SK-N-SH (cell line): ENCODE data around the gene PSMD8. TPM values are rescaled to one million over a fixed set of nuclear protein-coding genes. Genes with fewer than 3 reads are reported as not detected.

Experiments used
- CTCF ChIA-PET: fragments of 300-600, 350-600 bp; formaldehyde crosslinking; extraction: SDS; loops from one replicate; lab custom pipeline; 2021; lab: Yijun Ruan, JAX
- POLR2A ChIA-PET: fragments of 350-600 bp; sonication (Branson Sonifier 250); formaldehyde crosslinking; extraction: SDS; loops from one replicate; lab custom pipeline; 2020; ENCODE audit warnings: antibody characterized with exemption, inconsistent platforms; lab: Yijun Ruan, JAX
- DNase-seq: peaks from one replicate; pipeline ENCODE4 v3.0.0; 2012
- H2AFZ ChIP-seq: fragments of 200-600 bp; sonication (generic); 2 replicates; pipeline ENCODE4 v1.8.1; 2016; ENCODE audit warnings: antibody characterized with exemption, mild to moderate bottlenecking, low read depth
- H3F3A ChIP-seq: fragments of 200-600 bp; sonication (generic); replicated peaks from 2 replicates; pipeline ENCODE3; 2016; ENCODE audit warnings: antibody characterized with exemption, mild to moderate bottlenecking; ENCODE audit not compliant: insufficient read depth
- H3K27ac ChIP-seq, 2 experiments: fragments of 200-500 bp in 1 of 2; fragments of 200-600 bp in 1 of 2; sonication (Bioruptor generic) in 1 of 2; sonication (generic), shearing (Covaris generic) in 1 of 2; 2 replicates each; pipeline versions ENCODE4 v1.5.1 to v1.6.1; 2014 to 2016; ENCODE audit warnings: low read depth in 2 of 2, inconsistent platforms in 1 of 2, low read length in 1 of 2, mild to moderate bottlenecking in 1 of 2, mixed read lengths in 1 of 2
- H3K27me3 ChIP-seq: fragments of 200-600 bp; sonication (generic), shearing (Covaris generic); 2 replicates; pipeline ENCODE4 v1.6.1; 2016; ENCODE audit warnings: mixed run types; ENCODE audit not compliant: insufficient read depth
- H3K36me3 ChIP-seq, 2 experiments: fragments of 200-500 bp in 1 of 2; fragments of 200-600 bp in 1 of 2; sonication (Bioruptor generic) in 1 of 2; sonication (generic) in 1 of 2; replicated peaks in 1 of 2; 2 replicates each; pipeline versions ENCODE3 to v1.5.1; 2014 to 2016; ENCODE audit warnings: low read length in 1 of 2, mild to moderate bottlenecking in 1 of 2; ENCODE audit not compliant: insufficient read depth in 2 of 2, control insufficient read depth in 1 of 2
- H3K4me1 ChIP-seq, 2 experiments: fragments of 200-500 bp in 1 of 2; fragments of 200-600 bp in 1 of 2; sonication (Bioruptor generic) in 1 of 2; sonication (generic), shearing (Covaris generic) in 1 of 2; 2 replicates each; pipeline versions ENCODE4 v1.5.1 to v1.6.1; 2014 to 2016; ENCODE audit warnings: low read depth in 1 of 2, low read length in 1 of 2, mixed run types in 1 of 2; ENCODE audit not compliant: insufficient read depth in 2 of 2, control insufficient read depth in 1 of 2
- H3K4me2 ChIP-seq: fragments of 200-600 bp; sonication (generic), shearing (Covaris generic); 2 replicates; pipeline ENCODE4 v1.6.1; 2017; ENCODE audit warnings: mixed run types
- H3K4me3 ChIP-seq, 2 experiments: fragments of 200-500 bp in 1 of 2; fragments of 200-600 bp in 1 of 2; sonication (Bioruptor generic) in 1 of 2; sonication (generic), shearing (Covaris generic) in 1 of 2; 2 replicates each; pipeline versions ENCODE4 v1.5.1 to v1.8.1; 2014 to 2016; ENCODE audit warnings: low read depth in 2 of 2, inconsistent platforms in 1 of 2, low read length in 1 of 2, mild to moderate bottlenecking in 1 of 2, mixed read lengths in 1 of 2, moderate library complexity in 1 of 2
- H3K79me2 ChIP-seq: fragments of 200-600 bp; sonication (generic); 2 replicates; pipeline ENCODE4 v1.8.1; 2017; ENCODE audit warnings: mild to moderate bottlenecking; ENCODE audit not compliant: insufficient read depth
- H3K9ac ChIP-seq: fragments of 200-600 bp; sonication (generic); 2 replicates; pipeline ENCODE4 v1.6.1; 2017; ENCODE audit warnings: mixed run types
- H3K9me2 ChIP-seq: fragments of 200-600 bp; sonication (generic); 2 replicates; pipeline ENCODE4 v1.6.1; 2017; ENCODE audit warnings: mixed run types
- H3K9me3 ChIP-seq: fragments of 200-600 bp; sonication (generic); 2 replicates; pipeline ENCODE4 v1.6.1; 2017; ENCODE audit warnings: mixed run types, mild to moderate bottlenecking, moderate library complexity
- H4K20me1 ChIP-seq: fragments of 200-600 bp; sonication (generic); 2 replicates; pipeline ENCODE4 v1.6.1; 2017; ENCODE audit warnings: mild to moderate bottlenecking, mixed run types; ENCODE audit not compliant: insufficient read depth
- CHD2 ChIP-seq: fragments of 150-350 bp; IDR thresholded peaks from 2 replicates; pipeline ENCODE4 v1.6.1; 2018; ENCODE audit warnings: low read length; ENCODE audit not compliant: partially characterized antibody
- ELF1 ChIP-seq: IDR thresholded peaks from 2 replicates; pipeline ENCODE4 v1.4.0; 2012
- FOSL2 ChIP-seq: IDR thresholded peaks from 2 replicates; pipeline ENCODE4 v1.4.0; 2012; ENCODE audit warnings: low read depth, mild to moderate bottlenecking, moderate library complexity, borderline replicate concordance
- FOXJ3 ChIP-seq: sonication (generic); formaldehyde crosslinking; IDR thresholded peaks from 2 replicates; pipeline ENCODE4 v1.5.1; 2020; ENCODE audit warnings: mild to moderate bottlenecking, missing genetic modification reagents
- GABPA ChIP-seq: IDR thresholded peaks from 2 replicates; pipeline ENCODE4 v1.4.0; 2012; ENCODE audit warnings: low read depth, mild to moderate bottlenecking
- JUND ChIP-seq: IDR thresholded peaks from 2 replicates; pipeline ENCODE4 v1.4.0; 2012
- MEF2A ChIP-seq: IDR thresholded peaks from 2 replicates; pipeline ENCODE4 v1.4.0; 2012; ENCODE audit warnings: low read depth, borderline replicate concordance
- MXI1 ChIP-seq: IDR thresholded peaks from 2 replicates; pipeline ENCODE4 v1.6.1; 2012; ENCODE audit warnings: mild to moderate bottlenecking, low read depth, low read length, improper control_type of control experiment
- NFIC ChIP-seq: IDR thresholded peaks from 2 replicates; pipeline ENCODE4 v1.4.0; 2012; ENCODE audit warnings: borderline replicate concordance
- RCOR1 ChIP-seq: fragments of 150-350 bp; IDR thresholded peaks from 2 replicates; pipeline ENCODE4 v1.6.1; 2017; ENCODE audit warnings: antibody characterized with exemption, low read length
- RXRA ChIP-seq: IDR thresholded peaks from 2 replicates; pipeline ENCODE4 v1.4.0; 2012; ENCODE audit warnings: low read depth, mild to moderate bottlenecking, borderline replicate concordance
- SIN3A ChIP-seq: IDR thresholded peaks from 2 replicates; pipeline ENCODE4 v1.6.1; 2012; ENCODE audit warnings: low read depth, mild to moderate bottlenecking, low read length, moderate library complexity, borderline replicate concordance
- SMC3 ChIP-seq: IDR thresholded peaks from 2 replicates; pipeline ENCODE4 v1.6.1; 2012; ENCODE audit warnings: low read depth, low read length, improper control_type of control experiment
- TCF12 ChIP-seq: IDR thresholded peaks from 2 replicates; pipeline ENCODE4 v1.4.0; 2012
- YY1 ChIP-seq: IDR thresholded peaks from 2 replicates; pipeline ENCODE4 v1.4.0; 2012; ENCODE audit warnings: low read depth, mild to moderate bottlenecking
- WGBS: methylation state at CpG from one replicate; pipeline ENCODE4 v1.1.6; 2017; ENCODE audit warnings: low lambda C conversion rate; 5-methylcytosine and 5-hydroxymethylcytosine counted together
- polyA plus RNA-seq, 3 experiments: library from polyadenylated mRNA; depleted of rRNA; stranded (reverse); fragments of >200 nt; gene quantifications; 2 replicates each; pipeline ENCODE4 v1.2.3, GENCODE V29; 2012
- TF ChIP-seq, protein P1 (sequence below): fragments of 200-600 bp; sonication (generic); IDR thresholded peaks from 2 replicates; pipeline ENCODE4 v1.6.1; 2017; ENCODE audit warnings: antibody characterized with exemption, mild to moderate bottlenecking, moderate library complexity
- TF ChIP-seq, protein P2 (sequence below): IDR thresholded peaks from 2 replicates; pipeline ENCODE4 v1.6.1; 2012; ENCODE audit warnings: mild to moderate bottlenecking, low read depth, low read length, moderate library complexity
- TF ChIP-seq, protein P3 (sequence below): fragments of 150-350 bp; IDR thresholded peaks from 2 replicates; pipeline ENCODE4 v1.6.1; 2016; ENCODE audit warnings: mild to moderate bottlenecking, low read depth, low read length

The PSMD8 gene
- polyA plus RNA-seq, 1 of the 3 experiments (the other 2 are of a cell fraction): 400 TPM

DNA sequence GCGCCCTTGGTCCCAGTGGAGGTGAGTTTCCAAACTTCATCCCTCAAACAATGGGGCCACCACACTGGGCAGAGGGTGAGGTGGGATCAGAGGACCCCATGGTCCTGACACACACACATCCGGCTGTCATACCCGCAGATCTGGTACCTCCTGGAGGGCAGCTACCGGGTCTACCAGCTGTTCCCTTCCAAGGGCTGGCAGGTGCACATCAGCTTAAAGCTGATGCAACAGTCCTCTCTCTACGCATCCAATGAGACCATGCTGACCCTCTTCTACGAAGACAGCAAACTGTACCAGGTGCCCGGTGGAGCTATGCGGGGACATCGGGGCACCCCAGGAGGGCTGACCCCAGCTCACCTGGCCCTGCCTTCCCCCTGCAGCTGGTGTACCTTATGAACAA is 14.0 kb upstream of the PSMD8 start:
- POLR2A ChIA-PET: interaction anchor here (2.1 kb wide), 1 partner anchor 28 kb away, joined by 7 read pairs; the partner anchor contains the start of genes GGN and SPRED3
- peaks cover 6% of the 10 kb centered on the region for H3F3A ChIP-seq
- WGBS: 34% methylated on average over 7 of the region's 9 CpGs
- CTCF ChIA-PET: interaction anchor here (0.9 to 1.1 kb wide), 2 partner anchors 126 to 458 kb away, joined by 3 to 4 read pairs; no protein-coding TSS in a partner anchor
- no peak overlapping the region for H3K9ac ChIP-seq
- H3K27me3 ChIP-seq: peaks cover 41% of the 10 kb centered on the region
- H2AFZ ChIP-seq: no peak overlapping the region
- H3K9me3 ChIP-seq: no peaks in the 10 kb centered on the region
- peaks cover 0 to 10% of the 10 kb centered on the region in 2 experiments; a peak in 1 of 4 replicates for H3K4me1 ChIP-seq
- H4K20me1 ChIP-seq: no peaks in the 10 kb centered on the region
- H3K79me2 ChIP-seq: no peaks in the 10 kb centered on the region
- no peak overlapping the region for H3K4me2 ChIP-seq
- no peak overlapping the region for H3K4me3 ChIP-seq
- no peaks in the 10 kb centered on the region for H3K36me3 ChIP-seq
- H3K9me2 ChIP-seq: no peaks in the 10 kb centered on the region
- no peak overlapping the region for H3K27ac ChIP-seq
- TF ChIP-seq CHD2: no peak
- TF ChIP-seq, protein P1, sequence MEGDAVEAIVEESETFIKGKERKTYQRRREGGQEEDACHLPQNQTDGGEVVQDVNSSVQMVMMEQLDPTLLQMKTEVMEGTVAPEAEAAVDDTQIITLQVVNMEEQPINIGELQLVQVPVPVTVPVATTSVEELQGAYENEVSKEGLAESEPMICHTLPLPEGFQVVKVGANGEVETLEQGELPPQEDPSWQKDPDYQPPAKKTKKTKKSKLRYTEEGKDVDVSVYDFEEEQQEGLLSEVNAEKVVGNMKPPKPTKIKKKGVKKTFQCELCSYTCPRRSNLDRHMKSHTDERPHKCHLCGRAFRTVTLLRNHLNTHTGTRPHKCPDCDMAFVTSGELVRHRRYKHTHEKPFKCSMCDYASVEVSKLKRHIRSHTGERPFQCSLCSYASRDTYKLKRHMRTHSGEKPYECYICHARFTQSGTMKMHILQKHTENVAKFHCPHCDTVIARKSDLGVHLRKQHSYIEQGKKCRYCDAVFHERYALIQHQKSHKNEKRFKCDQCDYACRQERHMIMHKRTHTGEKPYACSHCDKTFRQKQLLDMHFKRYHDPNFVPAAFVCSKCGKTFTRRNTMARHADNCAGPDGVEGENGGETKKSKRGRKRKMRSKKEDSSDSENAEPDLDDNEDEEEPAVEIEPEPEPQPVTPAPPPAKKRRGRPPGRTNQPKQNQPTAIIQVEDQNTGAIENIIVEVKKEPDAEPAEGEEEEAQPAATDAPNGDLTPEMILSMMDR: no peak
- TF ChIP-seq RXRA: no peak
- no peak for TF ChIP-seq SMC3
- no peak for TF ChIP-seq SIN3A
- TF ChIP-seq MXI1: no peak
- no peak for TF ChIP-seq FOXJ3 (CRISPR knock-in tag)
- no peak for TF ChIP-seq TCF12
- no peak for TF ChIP-seq MEF2A
- no peak for TF ChIP-seq YY1
- no peak for TF ChIP-seq RCOR1
- no peak for TF ChIP-seq FOSL2
- TF ChIP-seq GABPA: no peak
- TF ChIP-seq, protein P2, sequence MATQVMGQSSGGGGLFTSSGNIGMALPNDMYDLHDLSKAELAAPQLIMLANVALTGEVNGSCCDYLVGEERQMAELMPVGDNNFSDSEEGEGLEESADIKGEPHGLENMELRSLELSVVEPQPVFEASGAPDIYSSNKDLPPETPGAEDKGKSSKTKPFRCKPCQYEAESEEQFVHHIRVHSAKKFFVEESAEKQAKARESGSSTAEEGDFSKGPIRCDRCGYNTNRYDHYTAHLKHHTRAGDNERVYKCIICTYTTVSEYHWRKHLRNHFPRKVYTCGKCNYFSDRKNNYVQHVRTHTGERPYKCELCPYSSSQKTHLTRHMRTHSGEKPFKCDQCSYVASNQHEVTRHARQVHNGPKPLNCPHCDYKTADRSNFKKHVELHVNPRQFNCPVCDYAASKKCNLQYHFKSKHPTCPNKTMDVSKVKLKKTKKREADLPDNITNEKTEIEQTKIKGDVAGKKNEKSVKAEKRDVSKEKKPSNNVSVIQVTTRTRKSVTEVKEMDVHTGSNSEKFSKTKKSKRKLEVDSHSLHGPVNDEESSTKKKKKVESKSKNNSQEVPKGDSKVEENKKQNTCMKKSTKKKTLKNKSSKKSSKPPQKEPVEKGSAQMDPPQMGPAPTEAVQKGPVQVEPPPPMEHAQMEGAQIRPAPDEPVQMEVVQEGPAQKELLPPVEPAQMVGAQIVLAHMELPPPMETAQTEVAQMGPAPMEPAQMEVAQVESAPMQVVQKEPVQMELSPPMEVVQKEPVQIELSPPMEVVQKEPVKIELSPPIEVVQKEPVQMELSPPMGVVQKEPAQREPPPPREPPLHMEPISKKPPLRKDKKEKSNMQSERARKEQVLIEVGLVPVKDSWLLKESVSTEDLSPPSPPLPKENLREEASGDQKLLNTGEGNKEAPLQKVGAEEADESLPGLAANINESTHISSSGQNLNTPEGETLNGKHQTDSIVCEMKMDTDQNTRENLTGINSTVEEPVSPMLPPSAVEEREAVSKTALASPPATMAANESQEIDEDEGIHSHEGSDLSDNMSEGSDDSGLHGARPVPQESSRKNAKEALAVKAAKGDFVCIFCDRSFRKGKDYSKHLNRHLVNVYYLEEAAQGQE: no peak
- TF ChIP-seq JUND: no peak
- no peak for TF ChIP-seq NFIC
- TF ChIP-seq, protein P3, sequence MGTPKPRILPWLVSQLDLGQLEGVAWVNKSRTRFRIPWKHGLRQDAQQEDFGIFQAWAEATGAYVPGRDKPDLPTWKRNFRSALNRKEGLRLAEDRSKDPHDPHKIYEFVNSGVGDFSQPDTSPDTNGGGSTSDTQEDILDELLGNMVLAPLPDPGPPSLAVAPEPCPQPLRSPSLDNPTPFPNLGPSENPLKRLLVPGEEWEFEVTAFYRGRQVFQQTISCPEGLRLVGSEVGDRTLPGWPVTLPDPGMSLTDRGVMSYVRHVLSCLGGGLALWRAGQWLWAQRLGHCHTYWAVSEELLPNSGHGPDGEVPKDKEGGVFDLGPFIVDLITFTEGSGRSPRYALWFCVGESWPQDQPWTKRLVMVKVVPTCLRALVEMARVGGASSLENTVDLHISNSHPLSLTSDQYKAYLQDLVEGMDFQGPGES: no peak
- no peak for TF ChIP-seq ELF1
- DNase-seq: no peak
